Stimulated activated naive CD4-positive, alpha-beta T cell (primary cell): ENCODE results near the gene CHMP1A.
"Not testable (repeated sequence)": the region's sequence is repeated elsewhere in the genome, so short reads cannot be mapped to it uniquely, and the experiment has no call there.

Experiments used
- DNase-seq, 6 experiments: peaks; one replicate each; lab custom pipeline; 2025; lab: John Stamatoyannopoulos, UW

The CHMP1A gene

GRCh38 chr16:89658221-89658879 is 842 bp upstream of the CHMP1A start:
- DNase-seq, result no peak

GRCh38 chr16:89656435-89657121 is 930 bp downstream of the CHMP1A start:
- no peak for DNase-seq

GRCh38 chr16:89655062-89655643 is 2.4 kb downstream of the CHMP1A start:
- DNase-seq, result no peak

GRCh38 chr16:89653656-89654295 is 3.7 kb downstream of the CHMP1A start:
- no peak for DNase-seq

- DNase-seq, result no peak
These were observed 5.9 kb downstream of the CHMP1A start for GRCh38 chr16:89651584-89651983.

- DNase-seq, result no peak
These were observed 10.6 kb downstream of the CHMP1A start for GRCh38 chr16:89646906-89647305.

- no peak for DNase-seq
These were observed 11.2 kb downstream of the CHMP1A start for GRCh38 chr16:89646270-89646669.

- no peak for DNase-seq
These were observed 12.4 kb downstream of the CHMP1A start for GRCh38 chr16:89645122-89645521.

- DNase-seq, result no peak
These were observed 13.7 kb downstream of the CHMP1A start for GRCh38 chr16:89643769-89644300.

- no peak for DNase-seq
These were observed 14.9 kb downstream of the CHMP1A start for GRCh38 chr16:89642574-89642973.

GRCh38 chr16:89641458-89642119 is 15.9 kb downstream of the CHMP1A start:
- no peak for DNase-seq

- DNase-seq, result no peak
These were observed 18.1 kb downstream of the CHMP1A start for GRCh38 chr16:89639385-89639784.

GRCh38 chr16:89638455-89638854 is 19.1 kb downstream of the CHMP1A start:
- DNase-seq, result no peak

GRCh38 chr16:89637379-89637778 is 20.1 kb downstream of the CHMP1A start:
- no peak for DNase-seq

GRCh38 chr16:89636663-89637062 is 20.8 kb downstream of the CHMP1A start:
- no peak for DNase-seq

GRCh38 chr16:89634463-89635385 is 22.8 kb downstream of the CHMP1A start:
- not testable (repeated sequence) for DNase-seq

- DNase-seq, result no peak
These were observed 24.4 kb downstream of the CHMP1A start for GRCh38 chr16:89633064-89633631.

- no peak for DNase-seq
These were observed 27.5 kb downstream of the CHMP1A start for GRCh38 chr16:89629827-89630610.
